GM18517 (cell line): ENCODE results near the gene RALA.
"Not testable (repeated sequence)": the region's sequence is repeated elsewhere in the genome, so short reads cannot be mapped to it uniquely, and the experiment has no call there.

Experiments used
- ATAC-seq: cut with Tn5 transposase; IDR thresholded peaks from one replicate; pipeline ENCODE4 v1.9.1; 2021; ENCODE audit warnings: mild to moderate bottlenecking, moderate library complexity; ENCODE audit not compliant: unreplicated experiment

Gene RALA

DNA sequence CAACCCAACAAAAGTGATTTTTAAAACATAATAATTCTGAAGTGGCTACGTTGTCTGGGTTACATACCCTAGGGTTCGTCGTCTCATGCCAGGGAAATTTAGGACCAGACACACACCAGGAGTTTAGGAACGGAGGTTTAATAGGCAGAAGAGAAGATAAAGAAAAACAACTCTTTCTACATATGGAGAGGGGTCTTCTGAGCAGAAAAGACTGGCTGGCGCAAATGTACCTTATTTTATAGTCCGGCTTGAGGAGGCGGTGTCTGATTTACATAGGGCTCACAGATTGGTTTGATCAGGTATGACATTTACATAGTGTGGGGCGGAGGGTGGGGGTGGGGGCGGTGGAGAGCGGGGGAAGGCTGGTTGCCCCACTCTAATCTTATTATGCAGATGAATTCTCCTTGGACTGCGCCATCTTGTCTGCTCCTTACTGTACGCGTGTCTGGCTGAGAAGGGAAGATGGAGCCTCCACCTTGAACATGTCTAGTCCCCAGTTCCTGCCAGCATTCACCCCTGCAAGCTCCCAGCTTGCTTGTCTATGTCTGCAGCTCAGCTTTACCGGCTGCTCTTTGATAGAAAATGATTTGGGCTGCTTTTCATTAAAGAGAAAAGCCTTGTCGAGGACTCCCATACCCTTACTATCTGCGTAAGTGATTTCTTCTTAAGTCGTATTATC, 98.7 kb downstream of the RALA start:
- ATAC-seq: no peak

DNA sequence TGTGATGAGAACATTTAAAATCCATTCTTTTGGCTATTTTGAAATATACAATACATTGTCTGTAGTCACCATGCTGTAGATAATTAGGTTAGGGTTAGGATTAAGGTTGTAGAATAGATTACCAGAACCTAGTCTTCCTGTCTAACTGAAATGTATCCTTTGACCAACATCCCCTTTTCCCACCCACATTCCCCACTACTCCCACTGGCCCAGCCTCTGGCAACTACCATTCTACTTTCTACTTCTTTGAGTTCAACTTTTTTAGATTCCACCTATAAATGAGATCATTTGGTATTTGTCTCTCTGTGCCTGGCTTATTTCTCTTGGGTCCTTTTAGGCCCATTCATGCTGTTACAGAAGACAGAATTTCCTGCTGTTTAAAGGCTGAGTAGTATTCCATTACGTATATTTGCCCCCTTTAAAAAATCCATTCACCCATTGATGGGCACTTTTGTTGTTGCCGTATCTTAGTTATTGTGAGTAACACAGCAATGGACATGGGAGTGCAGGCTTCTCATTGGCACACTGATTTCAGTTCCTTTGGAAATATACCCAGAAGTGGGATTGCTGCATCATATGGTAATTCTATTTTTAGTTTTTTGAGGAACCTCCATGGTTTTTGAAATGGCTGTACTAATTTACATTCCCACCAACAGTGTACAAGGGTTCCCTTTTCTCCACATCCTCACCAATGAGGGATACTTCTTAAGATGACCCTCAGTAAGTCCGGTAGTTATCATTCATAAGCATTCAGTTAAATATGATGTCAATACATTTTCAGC, 104.0 kb downstream of the RALA start:
- no peak for ATAC-seq

DNA sequence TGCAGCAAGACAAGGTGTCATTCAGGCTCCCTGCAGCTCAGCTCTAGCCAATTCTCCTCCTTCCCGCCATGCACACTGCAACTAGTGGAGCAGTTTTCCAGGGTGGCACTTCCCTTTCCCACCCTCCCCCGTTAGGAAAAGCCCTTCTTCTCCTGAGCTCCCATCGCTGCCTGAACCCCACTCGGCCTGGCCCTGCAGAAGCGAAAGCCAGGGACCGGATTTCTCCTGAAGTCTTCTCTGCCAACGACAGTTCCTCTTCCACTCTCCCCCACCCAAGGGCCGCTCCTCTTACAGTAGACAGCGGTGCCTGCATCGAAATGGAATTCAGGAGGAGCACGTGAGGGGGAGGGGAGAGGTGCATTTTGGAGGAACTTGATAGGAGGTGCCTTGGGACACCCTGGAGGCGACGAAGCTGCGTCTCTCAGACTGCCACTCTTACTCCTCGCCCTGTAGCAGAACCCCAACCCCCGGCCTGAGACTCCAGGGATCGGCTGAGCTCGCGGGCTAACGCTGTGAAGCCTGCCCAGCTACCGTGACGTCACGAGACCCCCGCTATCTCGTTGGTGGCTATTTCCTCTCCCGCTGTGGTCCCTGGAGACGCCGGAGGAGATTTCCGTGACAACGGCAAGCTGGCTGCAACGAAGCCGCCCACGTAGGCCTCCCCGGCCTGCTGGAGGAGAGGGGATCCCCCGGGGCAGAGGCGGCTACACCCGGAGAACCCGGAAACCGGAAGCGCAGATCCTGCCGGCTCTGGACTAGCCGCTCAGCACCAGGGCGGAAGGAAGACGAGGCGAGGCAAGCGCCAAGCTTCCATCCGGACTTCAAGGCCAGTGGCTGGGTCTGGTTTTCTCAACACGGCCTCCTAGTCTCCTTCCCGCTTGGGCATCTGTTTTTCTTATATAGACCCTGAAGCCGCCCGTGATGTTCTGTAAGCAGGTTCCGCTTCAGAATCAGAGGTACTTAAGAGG, 109.7 kb downstream of the RALA start:
- peak; percentile 95 for ATAC-seq

DNA sequence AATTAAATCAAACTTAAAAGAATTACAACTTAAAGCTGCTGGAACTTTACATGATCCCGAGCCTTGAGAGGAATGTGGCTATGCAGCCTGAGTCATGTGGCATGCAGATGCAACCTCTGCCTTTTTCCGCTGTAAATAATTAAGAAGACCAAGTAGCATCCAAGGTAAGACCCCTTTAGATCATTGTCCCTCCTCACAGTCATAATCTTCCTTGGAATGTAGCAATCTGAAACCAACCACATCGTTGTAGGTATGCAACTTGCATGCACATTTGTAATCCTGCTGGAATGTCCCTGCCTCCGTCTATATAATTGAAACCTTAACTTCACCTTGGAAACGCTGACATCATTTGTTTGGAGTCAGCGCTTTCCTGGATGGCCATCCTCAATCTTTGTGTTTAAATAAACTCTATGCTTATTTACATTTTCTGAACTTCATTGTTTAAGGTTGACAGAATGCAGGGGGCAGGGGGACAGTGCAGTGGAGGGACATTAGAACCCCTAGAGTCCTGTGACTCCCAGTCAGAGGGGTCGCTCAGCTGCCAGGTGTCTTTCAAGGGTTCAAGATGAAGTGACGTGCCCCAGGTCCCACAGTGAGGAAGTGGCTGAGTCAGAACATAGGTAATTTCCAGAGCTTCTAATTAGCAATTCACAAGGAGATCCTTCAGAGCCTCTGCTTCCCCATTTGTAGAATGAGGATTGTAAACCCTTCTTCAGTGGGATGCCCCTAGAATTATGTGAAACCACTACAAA, 110.7 kb downstream of the RALA start:
- ATAC-seq: no peak

DNA sequence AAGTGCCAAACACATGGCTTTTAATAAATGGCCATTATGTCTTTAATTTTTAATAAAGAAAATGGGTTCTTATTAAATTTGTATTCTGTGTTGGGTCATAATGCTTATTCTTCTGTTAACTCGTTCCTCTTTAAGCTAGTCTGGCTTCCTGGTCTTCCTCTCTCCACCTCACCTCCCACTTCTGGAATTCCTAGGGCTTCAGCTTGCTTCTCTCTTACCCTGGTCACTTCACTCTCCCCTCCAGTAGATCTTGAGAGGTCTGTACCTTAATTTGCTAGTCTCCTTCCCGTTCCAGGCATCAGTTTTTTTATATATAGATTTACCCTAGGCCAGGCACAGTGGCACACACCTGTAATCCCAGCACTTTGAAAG, 111.2 kb downstream of the RALA start:
- ATAC-seq: no peak

DNA sequence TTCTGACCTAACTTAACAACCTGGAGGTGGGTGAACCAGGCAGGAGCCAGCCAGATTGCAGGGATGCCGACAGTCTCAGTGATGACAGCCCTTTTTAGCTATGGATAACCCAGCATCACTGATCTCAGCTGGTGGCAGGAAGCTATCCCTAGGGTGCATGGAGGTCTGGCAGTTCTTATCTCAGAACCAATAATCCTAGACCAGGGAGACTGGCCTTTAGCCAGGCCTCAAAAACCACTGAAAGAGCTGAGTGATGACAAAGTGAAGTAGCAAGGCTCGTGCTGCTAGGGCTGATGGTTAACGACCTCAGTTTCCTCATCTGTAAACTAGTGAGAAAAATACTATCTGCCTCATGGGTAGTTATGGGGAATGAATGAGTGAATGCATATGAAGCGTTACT, 112.5 kb downstream of the RALA start:
- no peak for ATAC-seq

DNA sequence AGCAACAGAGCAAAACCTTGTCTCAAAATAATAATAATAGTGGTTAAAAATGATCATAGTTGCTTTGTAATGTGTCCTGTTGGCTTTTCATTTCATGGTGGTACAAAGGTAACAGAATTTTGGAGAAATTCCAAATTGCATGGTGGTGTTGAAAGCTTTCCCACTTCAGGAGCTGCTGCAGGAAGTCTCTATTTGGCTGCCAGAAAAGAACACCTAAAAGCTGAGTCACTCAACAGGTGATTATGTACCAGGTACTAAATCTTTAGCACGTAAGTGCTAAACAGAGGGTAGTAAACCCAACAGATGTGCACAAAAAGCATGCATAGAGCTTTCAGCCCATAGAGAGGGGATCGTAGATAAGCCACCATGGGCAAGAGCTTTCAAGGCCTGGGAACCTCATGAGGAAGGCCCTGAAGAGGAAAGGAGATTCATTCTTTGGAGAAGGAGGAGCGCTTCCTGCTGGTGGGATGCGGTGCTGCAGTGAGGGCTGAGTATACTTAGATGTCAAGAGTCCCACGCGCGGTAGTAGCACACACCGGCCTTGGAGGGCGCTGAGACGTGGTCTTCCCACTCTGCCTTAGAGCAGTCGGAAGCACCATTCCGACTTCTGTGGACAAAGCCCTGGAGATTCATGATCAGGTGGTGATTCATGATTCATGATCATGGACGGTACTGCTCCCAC, 118.7 kb downstream of the RALA start:
- no peak for ATAC-seq

DNA sequence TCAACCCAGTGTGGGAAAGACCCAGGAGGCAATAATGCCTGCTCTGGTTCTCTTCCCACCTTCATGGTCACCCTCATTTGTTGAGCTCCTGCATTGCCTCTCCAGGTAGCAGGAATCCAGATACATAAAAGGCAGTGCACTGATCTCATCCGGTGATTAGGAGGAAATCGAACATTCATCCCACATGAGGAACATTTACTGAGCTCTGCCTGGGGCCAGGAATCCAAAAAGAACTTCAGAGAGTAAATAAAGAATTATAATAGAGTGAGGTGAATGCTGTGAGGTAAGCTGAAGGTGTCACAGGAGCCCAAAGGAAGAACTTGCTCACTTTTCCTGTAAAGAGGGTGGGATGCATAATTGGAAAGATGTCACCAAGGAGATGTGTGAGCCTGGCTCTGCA, 121.2 kb downstream of the RALA start:
- no peak for ATAC-seq

DNA sequence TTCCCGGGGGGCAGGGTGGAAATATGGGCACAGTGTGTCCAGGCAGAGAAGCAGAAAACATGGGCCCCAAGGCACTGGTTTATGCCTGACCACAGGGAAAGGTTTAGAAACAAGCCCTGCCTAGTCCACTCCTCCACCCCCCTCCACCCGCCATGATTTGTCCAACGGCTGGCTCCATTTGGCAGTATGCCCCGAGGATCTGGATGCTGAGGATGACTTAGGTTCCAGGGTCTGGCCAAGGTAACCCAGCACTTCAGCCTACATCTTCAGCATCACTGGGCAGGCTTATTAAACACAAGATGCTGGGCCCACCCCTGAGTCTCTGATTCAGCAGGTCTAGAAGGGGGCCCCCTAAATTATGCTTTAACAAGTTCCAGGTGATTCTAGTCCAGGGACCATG, 121.9 kb downstream of the RALA start:
- ATAC-seq: no peak

DNA sequence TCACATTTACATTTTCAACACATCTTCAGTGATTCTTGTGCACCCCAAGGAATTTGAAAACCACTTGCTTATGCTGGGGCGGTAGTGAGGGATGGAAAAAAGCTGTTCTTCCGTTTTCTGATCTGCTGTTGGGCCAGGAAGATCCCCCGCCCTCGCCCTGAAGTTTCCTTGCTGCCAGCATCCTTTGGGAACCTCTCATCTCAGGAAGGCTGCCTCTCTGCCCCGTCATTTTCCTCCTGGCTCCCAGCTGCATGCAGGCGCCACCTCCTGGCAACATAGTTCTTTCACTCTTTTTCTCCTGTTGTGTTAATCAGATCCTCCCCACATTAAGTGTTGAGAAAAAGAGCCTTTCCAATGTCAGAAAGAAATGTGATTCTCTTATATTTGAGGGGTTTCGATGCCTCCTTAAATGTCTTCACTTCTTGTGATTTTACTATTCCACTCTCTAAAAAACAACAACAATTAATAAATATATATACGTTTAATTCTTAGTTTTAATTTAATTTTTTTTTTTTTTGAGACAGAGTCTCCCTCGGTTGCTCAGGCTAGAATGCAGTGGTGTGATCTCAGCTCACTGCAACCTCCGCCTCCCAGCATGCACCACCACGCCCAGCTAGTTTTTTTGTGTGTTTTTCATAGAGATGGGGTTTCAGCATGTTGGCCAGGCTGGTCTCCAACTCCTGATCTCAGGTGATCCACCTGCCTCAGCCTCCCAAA, 122.9 kb downstream of the RALA start:
- ATAC-seq: no peak

DNA sequence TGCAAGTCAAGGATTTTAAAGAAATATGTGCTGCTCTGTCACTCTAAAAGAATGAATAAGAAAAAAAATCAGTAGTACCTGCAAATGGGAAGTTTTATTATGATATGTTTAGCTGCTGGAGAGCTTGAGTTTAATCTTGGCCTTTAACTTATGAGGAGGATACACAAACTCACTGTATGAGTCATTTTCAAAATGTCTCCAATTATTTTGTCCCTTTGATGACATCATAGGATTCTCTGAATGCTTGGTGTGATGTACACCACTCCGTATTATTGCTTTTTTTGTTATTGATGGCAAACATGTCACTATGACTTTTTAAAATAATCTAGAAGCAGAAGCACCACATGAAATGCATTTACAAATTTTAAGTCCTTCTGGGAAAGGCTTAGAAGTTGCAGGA, 125.8 kb downstream of the RALA start:
- no peak for ATAC-seq

DNA sequence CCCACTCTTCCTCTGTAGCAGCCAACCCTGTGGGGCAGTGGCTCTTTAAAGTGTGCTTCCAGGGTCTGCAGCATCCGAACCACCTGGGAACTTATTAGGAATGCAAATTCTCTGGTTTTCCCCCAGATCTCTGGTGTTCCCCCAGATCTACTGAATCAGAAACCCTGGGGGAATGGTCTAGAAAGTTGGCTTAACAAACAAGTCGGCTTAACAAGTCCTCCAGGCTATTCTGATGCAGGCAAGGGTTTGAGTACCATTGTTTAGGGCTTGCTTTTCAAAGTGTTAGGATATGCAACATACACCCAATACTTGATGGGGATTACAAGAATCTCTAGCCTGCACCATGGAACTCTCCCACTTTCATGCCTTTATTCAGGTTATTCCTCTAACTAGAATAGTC, 126.3 kb downstream of the RALA start:
- ATAC-seq: no peak

DNA sequence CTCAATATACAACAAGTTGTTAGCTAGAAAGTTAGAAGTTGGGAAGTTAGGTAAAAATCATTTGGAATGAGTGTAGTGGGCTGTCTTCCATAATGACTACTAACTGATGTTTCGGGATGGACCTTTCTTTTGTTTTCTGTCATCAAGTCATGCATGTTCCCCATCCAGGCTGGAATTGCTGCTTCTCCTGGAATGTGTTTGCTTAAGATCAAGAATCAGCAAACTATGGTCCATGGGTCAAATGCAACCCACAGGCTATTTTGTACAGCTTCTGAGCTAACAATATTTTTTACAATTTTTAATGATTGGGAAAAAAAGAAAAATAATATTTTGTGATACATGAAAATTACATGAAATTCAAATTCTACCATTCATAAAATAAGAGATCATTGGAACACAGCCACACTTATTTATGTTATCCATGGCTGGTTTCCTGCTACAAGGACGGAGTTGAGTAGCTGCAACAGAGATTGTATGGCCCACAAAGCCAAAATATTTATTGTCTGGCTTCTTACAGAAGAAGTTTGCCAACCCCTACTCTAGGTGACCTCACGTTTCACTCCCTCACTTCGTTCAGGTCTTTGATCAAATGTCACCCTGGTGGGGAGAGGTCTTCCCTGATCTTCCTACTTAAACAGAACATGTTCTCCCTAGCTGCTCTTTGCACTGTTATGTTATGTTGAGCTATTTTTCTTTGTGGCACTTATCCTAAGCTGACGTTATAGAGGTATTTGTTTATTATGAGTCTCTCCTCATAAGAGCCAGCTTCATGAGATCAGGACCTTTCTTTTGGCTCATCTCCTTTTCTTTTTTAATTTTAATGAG, 127.1 kb downstream of the RALA start:
- ATAC-seq: no peak

DNA sequence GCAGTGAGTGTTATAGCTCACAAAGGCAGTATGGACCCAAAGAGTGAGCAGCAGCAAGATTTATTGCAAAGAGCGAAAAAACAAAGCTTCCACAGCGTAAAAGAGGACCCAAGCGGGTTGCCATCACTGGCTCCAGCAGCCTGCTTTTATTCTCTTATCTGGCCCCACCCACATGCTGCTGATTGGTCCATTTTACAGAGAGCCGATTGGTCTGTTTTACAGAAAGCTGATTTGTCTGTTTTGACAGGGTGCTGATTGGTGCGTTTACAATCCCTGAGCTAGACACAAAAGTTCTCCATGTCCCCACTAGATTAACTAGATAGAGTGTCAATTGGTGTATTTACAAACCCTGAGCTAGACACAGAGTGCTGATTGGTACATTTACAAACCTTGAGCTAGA, 129.9 kb downstream of the RALA start:
- ATAC-seq: not testable (repeated sequence)

DNA sequence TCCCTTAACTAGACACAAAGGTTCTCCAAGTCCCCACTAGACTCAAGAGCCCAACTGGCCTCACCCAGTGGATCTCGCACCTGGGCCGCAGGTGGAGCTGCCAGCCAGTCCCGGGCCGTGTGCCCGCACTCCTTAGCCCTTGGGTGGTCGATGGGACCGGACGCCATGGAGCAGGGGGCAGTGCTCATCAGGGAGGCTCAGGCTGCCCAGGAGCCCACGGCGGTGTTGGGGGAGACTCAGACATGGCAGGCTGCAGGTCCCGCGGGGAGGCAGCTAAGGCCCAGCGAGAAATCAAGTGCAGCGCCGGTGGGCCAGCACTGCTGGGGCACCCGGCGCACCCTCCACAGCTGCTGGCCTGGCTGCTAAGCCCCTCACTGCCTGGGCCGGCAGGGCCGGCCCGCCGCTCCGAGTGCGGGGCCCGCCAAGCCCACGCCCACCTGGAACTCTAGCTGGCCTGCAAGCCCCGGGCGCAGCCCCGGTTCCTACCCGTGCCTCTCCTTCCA, 130.5 kb downstream of the RALA start:
- ATAC-seq: no peak

DNA sequence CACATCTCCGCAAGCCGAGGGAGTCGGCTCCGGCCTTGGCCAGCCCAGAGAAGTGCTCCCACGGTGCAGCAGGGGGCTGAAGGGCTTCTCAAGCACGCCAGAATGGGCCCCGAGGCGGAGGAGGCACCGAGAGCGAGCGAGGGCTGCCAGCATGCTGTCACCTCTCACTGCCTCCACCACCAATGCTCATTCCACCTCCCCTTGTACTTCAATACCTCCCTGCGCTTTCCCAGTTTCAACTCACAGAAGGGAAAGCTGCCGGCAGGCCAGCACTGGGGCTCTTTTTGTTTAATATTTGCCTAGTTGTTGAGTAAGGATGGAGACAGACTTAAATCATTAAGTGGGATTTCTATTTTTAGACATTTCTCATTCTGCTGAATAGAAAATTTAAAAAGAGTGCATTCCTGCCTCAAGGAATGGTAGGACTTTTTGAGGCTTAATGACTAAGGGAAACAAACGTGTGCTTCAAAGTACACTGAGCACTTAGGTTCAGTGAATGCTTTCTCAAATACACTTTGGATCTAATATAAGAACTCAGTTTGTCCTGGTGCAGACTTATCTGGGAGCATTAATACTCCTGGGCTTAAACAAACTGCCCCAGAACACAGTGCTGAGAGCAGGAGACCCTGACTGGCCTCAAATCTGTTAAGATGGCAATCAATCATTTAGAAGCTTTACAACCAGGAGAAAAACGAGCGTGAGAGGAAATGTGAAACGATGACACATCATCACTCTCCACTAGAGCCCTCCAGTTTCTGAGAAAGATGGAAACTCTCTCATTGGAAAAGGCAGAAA, 131.2 kb downstream of the RALA start:
- no peak for ATAC-seq

DNA sequence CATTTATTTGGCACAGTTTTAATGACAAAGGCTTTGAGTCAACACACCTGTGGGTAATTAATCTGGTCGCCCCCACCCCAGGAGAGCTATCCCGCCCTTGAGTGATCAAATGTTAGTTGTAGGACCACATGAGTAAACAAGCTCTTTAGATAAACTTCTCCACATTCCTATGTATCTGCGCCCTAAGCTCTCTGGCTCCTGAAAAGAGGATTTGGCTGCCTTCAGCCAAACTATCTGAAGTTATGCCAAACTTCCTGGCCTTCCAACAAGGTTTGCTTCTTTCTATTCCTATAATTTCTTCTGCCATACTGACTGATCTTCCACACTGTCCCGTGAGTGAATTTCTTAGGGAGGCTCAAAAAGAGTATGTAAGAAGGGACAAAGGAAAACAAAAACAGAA, 134.2 kb downstream of the RALA start:
- ATAC-seq: no peak
